ENCODE measurements around the gene ADGRV1.
"Not testable (repeated sequence)": the region's sequence is repeated elsewhere in the genome, so short reads cannot be mapped to it uniquely, and the experiment has no call there.

ADGRV1 gene

GRCh38 chr5:90598293-90598692 is 39.7 kb downstream of the ADGRV1 start:
- DNase-seq: no peak

- DNase-seq: not testable (repeated sequence)
Observed at GRCh38 chr5:90600307-90600706, 41.7 kb downstream of the ADGRV1 start.

- no peak for DNase-seq
Observed at GRCh38 chr5:90601468-90601867, 42.9 kb downstream of the ADGRV1 start.

GRCh38 chr5:90602681-90603080 is 44.1 kb downstream of the ADGRV1 start:
- DNase-seq: no peak

GRCh38 chr5:90606539-90606938 is 47.9 kb downstream of the ADGRV1 start:
- no peak for DNase-seq

GRCh38 chr5:90612919-90613318 is 54.3 kb downstream of the ADGRV1 start:
- DNase-seq: no peak

GRCh38 chr5:90613459-90613858 is 54.9 kb downstream of the ADGRV1 start:
- DNase-seq: no peak

GRCh38 chr5:90613918-90614504 is 55.4 kb downstream of the ADGRV1 start:
- no peak for DNase-seq

GRCh38 chr5:90615355-90615754 is 56.8 kb downstream of the ADGRV1 start:
- DNase-seq: no peak

- DNase-seq: no peak
Observed at GRCh38 chr5:90618071-90618470, 59.5 kb downstream of the ADGRV1 start.

- DNase-seq: not testable (repeated sequence)
Observed at GRCh38 chr5:90619762-90620161, 61.2 kb downstream of the ADGRV1 start.

- DNase-seq: no peak
Observed at GRCh38 chr5:90621848-90622247, 63.3 kb downstream of the ADGRV1 start.

GRCh38 chr5:90626493-90626892 is 67.9 kb downstream of the ADGRV1 start:
- DNase-seq: no peak

GRCh38 chr5:90628492-90628891 is 69.9 kb downstream of the ADGRV1 start:
- no peak for DNase-seq

GRCh38 chr5:90632791-90633190 is 74.2 kb downstream of the ADGRV1 start:
- no peak for DNase-seq

GRCh38 chr5:90636948-90637347 is 78.4 kb downstream of the ADGRV1 start:
- DNase-seq: no peak

GRCh38 chr5:90637731-90638130 is 79.1 kb downstream of the ADGRV1 start:
- no peak for DNase-seq

- DNase-seq: no peak
Observed at GRCh38 chr5:90638878-90639277, 80.3 kb downstream of the ADGRV1 start.

GRCh38 chr5:90640484-90641059 is 82.0 kb downstream of the ADGRV1 start:
- no peak for DNase-seq

- DNase-seq: no peak
Observed at GRCh38 chr5:90641528-90641927, 82.9 kb downstream of the ADGRV1 start.

- no peak for DNase-seq
Observed at GRCh38 chr5:90642706-90643229, 84.2 kb downstream of the ADGRV1 start.

GRCh38 chr5:90644132-90644531 is 85.5 kb downstream of the ADGRV1 start:
- DNase-seq: no peak

GRCh38 chr5:90645024-90645610 is 86.5 kb downstream of the ADGRV1 start:
- DNase-seq: no peak

- no peak for DNase-seq
Observed at GRCh38 chr5:90650767-90651166, 92.2 kb downstream of the ADGRV1 start.

- DNase-seq: no peak
Observed at GRCh38 chr5:90654215-90654614, 95.6 kb downstream of the ADGRV1 start.

Data from activated effector memory CD4-positive, alpha-beta T cell treated with anti-CD3 and anti-CD28 coated beads, Interleukin-2, amount 50 U/mL, for 16 hours (primary cell).